ENCODE results near the gene TDP2. TPM values are rescaled to one million over a fixed set of nuclear protein-coding genes. Genes with fewer than 3 reads are reported as not detected.
"Not testable (repeated sequence)": the region's sequence is repeated elsewhere in the genome, so short reads cannot be mapped to it uniquely, and the experiment has no call there.

Gene TDP2
- total RNA-seq, 1 donor, result 22.9 TPM

DNA sequence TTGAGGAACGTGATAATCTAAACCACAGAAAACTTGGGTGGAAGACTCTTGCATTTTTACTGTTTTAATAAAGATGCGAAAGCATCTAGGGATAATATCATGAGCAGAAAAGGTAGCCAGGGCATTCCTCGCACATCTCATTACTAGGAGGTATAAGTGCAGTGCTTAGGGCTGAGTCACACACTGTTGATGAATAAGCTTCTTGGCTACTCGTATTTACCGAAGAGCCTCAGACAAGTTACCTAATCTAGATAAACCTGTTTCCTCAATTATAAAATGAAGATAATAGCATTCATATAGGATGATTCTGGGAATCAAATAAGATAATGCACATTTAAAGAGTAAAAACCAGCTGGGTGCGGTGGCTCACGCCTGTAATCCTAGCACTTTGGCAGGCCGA, 19.9 kb downstream of the TDP2 start:
- no peak for DNase-seq (ENCODE audit: low read depth)
- no peak overlapping the region for H3K4me3 ChIP-seq (ENCODE audit: low read depth, low read length)
- no peak for TF ChIP-seq CTCF (IDR thresholded peaks at IDR 0.05; ENCODE audit: insufficient read depth, low read depth, low read length)

GRCh38 chr6:24644377-24644776, 22.3 kb downstream of the TDP2 start:
- no peak for DNase-seq (ENCODE audit: low read depth)
- no peak overlapping the region for H3K4me3 ChIP-seq (ENCODE audit: low read depth, low read length)
- TF ChIP-seq CTCF (IDR thresholded peaks at IDR 0.05; ENCODE audit: insufficient read depth, low read depth, low read length), result no peak

GRCh38 chr6:24643920-24644319, 22.8 kb downstream of the TDP2 start:
- no peak for TF ChIP-seq CTCF (IDR thresholded peaks at IDR 0.05; ENCODE audit: insufficient read depth, low read depth, low read length)
- DNase-seq (ENCODE audit: low read depth), result no peak
- no peak overlapping the region for H3K4me3 ChIP-seq (ENCODE audit: low read depth, low read length)

DNA sequence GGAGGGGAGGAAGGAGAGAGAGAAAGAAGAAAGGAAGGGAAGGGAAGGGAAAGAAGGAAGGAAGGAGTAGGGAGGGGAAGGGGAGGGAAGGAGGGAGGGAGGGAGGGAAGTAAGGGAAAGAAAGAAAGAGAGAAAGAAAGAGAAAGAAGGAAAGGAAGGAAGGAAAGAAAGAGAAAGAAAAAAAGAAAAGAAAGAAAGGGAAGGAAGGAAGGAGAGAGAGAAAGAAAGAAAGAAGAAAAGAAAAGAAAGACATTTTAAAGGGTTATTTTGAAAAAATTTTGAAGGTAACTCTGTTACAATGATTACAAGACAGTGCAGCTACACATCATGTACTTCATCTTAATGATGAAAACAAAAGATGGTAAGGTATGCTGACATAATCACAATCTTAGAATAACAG, 24.6 kb downstream of the TDP2 start:
- H3K4me3 ChIP-seq (ENCODE audit: low read depth, low read length), result no peak overlapping the region
- TF ChIP-seq CTCF (IDR thresholded peaks at IDR 0.05; ENCODE audit: insufficient read depth, low read depth, low read length), result no peak
- DNase-seq (ENCODE audit: low read depth), result no peak

DNA sequence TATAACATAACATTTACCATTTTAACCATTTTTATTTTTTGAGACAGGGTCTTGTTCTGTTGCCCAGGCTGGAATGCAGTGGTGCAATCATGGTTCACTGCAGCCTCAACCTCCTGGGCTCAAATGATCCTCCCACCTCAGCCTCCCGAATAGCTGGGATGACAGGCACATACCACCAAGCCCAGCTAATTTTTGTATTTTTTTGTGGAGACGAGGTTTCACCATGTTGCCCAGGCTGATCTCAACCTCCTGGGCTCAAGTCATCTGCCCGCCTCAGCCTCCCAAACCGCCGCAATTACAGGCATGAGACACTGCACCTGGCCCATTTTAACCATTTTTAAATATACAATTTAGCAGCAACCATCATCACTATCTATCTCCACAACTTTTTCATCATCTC, 26.1 kb downstream of the TDP2 start:
- not testable (repeated sequence) for DNase-seq (ENCODE audit: low read depth)

GRCh38 chr6:24640166-24640565, 26.5 kb downstream of the TDP2 start:
- DNase-seq (ENCODE audit: low read depth), result no peak
- no peak for TF ChIP-seq CTCF (IDR thresholded peaks at IDR 0.05; ENCODE audit: insufficient read depth, low read depth, low read length)
- no peak overlapping the region for H3K4me3 ChIP-seq (ENCODE audit: low read depth, low read length)

More for the DNA sequence above, 26.1 kb downstream of the TDP2 start:
- not testable (repeated sequence) for H3K4me3 ChIP-seq (ENCODE audit: low read depth, low read length)

- no peak overlapping the region for H3K4me3 ChIP-seq (ENCODE audit: low read depth, low read length)
- no peak for DNase-seq (ENCODE audit: low read depth)
- TF ChIP-seq CTCF (IDR thresholded peaks at IDR 0.05; ENCODE audit: insufficient read depth, low read depth, low read length), result no peak
Observed at GRCh38 chr6:24636681-24637080, 30.0 kb downstream of the TDP2 start.

Measured in fibroblast of villous mesenchyme (primary cell).